Tibial nerve (tissue), 3 donors: ENCODE data around the gene COG1.

Experiments used
- POLR2A ChIP-seq, 2 donors: fragments of 450-650 bp; IDR thresholded peaks; one replicate each; pipeline ENCODE4 v1.6.1; 2017; ENCODE audit warnings: antibody characterized with exemption in 2 of 2, mild to moderate bottlenecking in 2 of 2, moderate library complexity in 2 of 2
- TF ChIP-seq, protein P1 (sequence below), 5 experiments: fragments of 200-600 bp in 3 of 5; fragments of 450-650 bp in 2 of 5; sonication (generic) in 3 of 5; IDR thresholded peaks; one replicate each; pipeline ENCODE4 v1.5.1; 2016 to 2019; ENCODE audit warnings: antibody characterized with exemption in 5 of 5, mild to moderate bottlenecking in 3 of 5, moderate library complexity in 2 of 5

DNA sequence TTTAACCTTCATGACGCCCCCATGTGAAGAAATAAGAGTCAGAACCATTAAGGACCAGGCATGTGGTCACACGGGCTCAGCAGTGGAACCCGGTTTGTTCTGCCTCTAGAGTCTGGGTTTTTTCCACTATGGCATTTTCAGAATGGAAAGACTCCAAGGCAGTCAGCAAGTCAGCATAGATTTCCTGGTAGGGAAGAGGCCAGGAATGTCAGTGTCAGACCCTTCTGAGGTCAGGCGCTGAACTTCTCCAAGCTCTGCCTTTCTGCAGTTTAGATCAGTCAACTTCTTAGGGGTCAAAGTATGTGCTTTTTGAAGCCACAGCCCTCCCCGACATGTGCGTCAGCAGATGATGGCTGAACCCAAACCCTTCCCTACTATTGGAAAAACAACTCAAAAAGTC lies 24.2 kb upstream of the COG1 start:
- TF ChIP-seq, protein P1, sequence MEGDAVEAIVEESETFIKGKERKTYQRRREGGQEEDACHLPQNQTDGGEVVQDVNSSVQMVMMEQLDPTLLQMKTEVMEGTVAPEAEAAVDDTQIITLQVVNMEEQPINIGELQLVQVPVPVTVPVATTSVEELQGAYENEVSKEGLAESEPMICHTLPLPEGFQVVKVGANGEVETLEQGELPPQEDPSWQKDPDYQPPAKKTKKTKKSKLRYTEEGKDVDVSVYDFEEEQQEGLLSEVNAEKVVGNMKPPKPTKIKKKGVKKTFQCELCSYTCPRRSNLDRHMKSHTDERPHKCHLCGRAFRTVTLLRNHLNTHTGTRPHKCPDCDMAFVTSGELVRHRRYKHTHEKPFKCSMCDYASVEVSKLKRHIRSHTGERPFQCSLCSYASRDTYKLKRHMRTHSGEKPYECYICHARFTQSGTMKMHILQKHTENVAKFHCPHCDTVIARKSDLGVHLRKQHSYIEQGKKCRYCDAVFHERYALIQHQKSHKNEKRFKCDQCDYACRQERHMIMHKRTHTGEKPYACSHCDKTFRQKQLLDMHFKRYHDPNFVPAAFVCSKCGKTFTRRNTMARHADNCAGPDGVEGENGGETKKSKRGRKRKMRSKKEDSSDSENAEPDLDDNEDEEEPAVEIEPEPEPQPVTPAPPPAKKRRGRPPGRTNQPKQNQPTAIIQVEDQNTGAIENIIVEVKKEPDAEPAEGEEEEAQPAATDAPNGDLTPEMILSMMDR (IDR thresholded peaks at IDR 0.05): no peak
- no peak for TF ChIP-seq POLR2A (IDR thresholded peaks at IDR 0.05)
